H1 (cell line): ENCODE measurements around the gene PEX14. TPM values are rescaled to one million over a fixed set of nuclear protein-coding genes. Genes with fewer than 3 reads are reported as not detected.

Source experiments
- CREB1 ChIP-seq: IDR thresholded peaks from 2 replicates; pipeline ENCODE4 v1.6.1; 2012; ENCODE audit warnings: inconsistent platforms
- CTCF ChIP-seq, 3 experiments: IDR thresholded peaks; 1 replicate in 2 of 3; 2 replicates in 1 of 3; pipeline versions ENCODE4 v1.5.1 to v1.6.1; 2011; ENCODE audit warnings: low read length in 3 of 3, mild to moderate bottlenecking in 3 of 3, inconsistent platforms in 2 of 3, low read depth in 1 of 3, moderate library complexity in 1 of 3; ENCODE audit not compliant: insufficient read depth in 1 of 3; ENCODE audit errors: control extremely low read depth in 1 of 3
- FOSL1 ChIP-seq: IDR thresholded peaks from 2 replicates; pipeline ENCODE4 v1.6.1; 2011; ENCODE audit warnings: mild to moderate bottlenecking, low read depth, low read length, moderate library complexity; ENCODE audit not compliant: insufficient read depth
- NRF1 ChIP-seq: IDR thresholded peaks from 2 replicates; pipeline ENCODE4 v1.6.1; 2011; ENCODE audit warnings: mild to moderate bottlenecking, low read depth, low read length, improper control_type of control experiment
- PHF8 ChIP-seq: fragments of 200-600 bp; sonication (generic); conservative IDR thresholded peaks from 2 replicates; pipeline ENCODE4 v1.7.1; 2012; ENCODE audit warnings: low read depth, mild to moderate bottlenecking, inconsistent platforms, low read length, moderate library complexity
- SAP30 ChIP-seq: fragments of 300-600 bp; sonication (generic); IDR thresholded peaks from 2 replicates; pipeline ENCODE4 v1.7.1; 2012; ENCODE audit warnings: low read length, moderate library complexity, mild to moderate bottlenecking, inconsistent platforms; ENCODE audit not compliant: insufficient read depth, insufficient replicate concordance
- SIRT6 ChIP-seq: IDR thresholded peaks from one replicate; pipeline ENCODE4 v1.7.1; 2012; ENCODE audit warnings: low read length, inconsistent platforms
- SP4 ChIP-seq: IDR thresholded peaks from 2 replicates; pipeline ENCODE4 v1.6.1; 2012; ENCODE audit warnings: low read length, inconsistent platforms
- polyA plus RNA-seq, 7 experiments: library from polyadenylated mRNA; depleted of rRNA in 3 of 7; stranded (reverse) in 5 of 7; unstranded in 2 of 7; fragments of >200 nt in 5 of 7; fragments of 200-250 nt in 2 of 7; gene quantifications; 1 replicate in 5 of 7; 2 replicates in 1 of 7; 4 replicates in 1 of 7; pipeline versions ENCODE4 v1.2.1 to v1.2.3, GENCODE V29; 2011 to 2013; ENCODE audit warnings: missing spikeins in 2 of 7, mixed read lengths in 2 of 7
- total RNA-seq: library from RNA; stranded (reverse); fragmentation: NEBNext Ultra II Directional; extraction: Animal tissue kit (Norgen Biotek cat#: 25700); gene quantifications from 2 replicates; pipeline ENCODE4 v1.2.1, GENCODE V29; 2021

The PEX14 gene
- total and polyA plus RNA-seq, 2 of the 8 experiments (the other 6 are each of a cell fraction or from before 2014, with no cell fraction given), result 13.0 to 19.8 TPM

- TF ChIP-seq CTCF (IDR thresholded peaks at IDR 0.05; ENCODE audit: control extremely low read depth in 1 of 3, insufficient read depth in 1 of 3, low read depth in 1 of 3, low read length in 3 of 3), result no peak
- TF ChIP-seq SIRT6, result no peak
- no peak for TF ChIP-seq PHF8
- no peak for TF ChIP-seq SAP30
- no peak for TF ChIP-seq CREB1
- TF ChIP-seq NRF1, result no peak
- no peak for TF ChIP-seq SP4
- TF ChIP-seq FOSL1, result no peak
- TF ChIP-seq, all 59 proteins: peak for 0
Measured at GRCh38 chr1:10578070-10578469, 103.3 kb downstream of the PEX14 start (continued).
